ENCODE results near the gene SMIM13.

Gene SMIM13

GRCh38 chr6:11187301-11187700 lies 93.7 kb downstream of the SMIM13 start:
- no peak overlapping the region for H3K4me3 ChIP-seq (ENCODE audit: low read length)
- TF ChIP-seq, protein P1, sequence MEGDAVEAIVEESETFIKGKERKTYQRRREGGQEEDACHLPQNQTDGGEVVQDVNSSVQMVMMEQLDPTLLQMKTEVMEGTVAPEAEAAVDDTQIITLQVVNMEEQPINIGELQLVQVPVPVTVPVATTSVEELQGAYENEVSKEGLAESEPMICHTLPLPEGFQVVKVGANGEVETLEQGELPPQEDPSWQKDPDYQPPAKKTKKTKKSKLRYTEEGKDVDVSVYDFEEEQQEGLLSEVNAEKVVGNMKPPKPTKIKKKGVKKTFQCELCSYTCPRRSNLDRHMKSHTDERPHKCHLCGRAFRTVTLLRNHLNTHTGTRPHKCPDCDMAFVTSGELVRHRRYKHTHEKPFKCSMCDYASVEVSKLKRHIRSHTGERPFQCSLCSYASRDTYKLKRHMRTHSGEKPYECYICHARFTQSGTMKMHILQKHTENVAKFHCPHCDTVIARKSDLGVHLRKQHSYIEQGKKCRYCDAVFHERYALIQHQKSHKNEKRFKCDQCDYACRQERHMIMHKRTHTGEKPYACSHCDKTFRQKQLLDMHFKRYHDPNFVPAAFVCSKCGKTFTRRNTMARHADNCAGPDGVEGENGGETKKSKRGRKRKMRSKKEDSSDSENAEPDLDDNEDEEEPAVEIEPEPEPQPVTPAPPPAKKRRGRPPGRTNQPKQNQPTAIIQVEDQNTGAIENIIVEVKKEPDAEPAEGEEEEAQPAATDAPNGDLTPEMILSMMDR (conservative IDR thresholded peaks at IDR 0.05; ENCODE audit: low read length): no peak
- no peak for DNase-seq (ENCODE audit: low read depth)
